Activated CD4-positive, alpha-beta T cell treated with anti-CD3 and anti-CD28 coated beads for 36 hours (primary cell): ENCODE results near the gene PAH. TPM values are rescaled to one million over a fixed set of nuclear protein-coding genes. Genes with fewer than 3 reads are reported as not detected.
A peak's percentile ranks its signal among the peaks of the same experiment; 100 is the strongest.

Experiments used
- ATAC-seq: fragments of 200-7000 bp; cut with Tn5 transposase; one replicate; pipeline ENCODE4 v1.10.0; 2021; ENCODE audit warnings: mild to moderate bottlenecking, moderate library complexity
- CTCF ChIA-PET: fragments of 350-600 bp; sonication (Branson Sonifier 250); formaldehyde crosslinking; loops from one replicate; lab custom pipeline; 2021; ENCODE audit warnings: antibody characterized with exemption; lab: Charles Lee
- POLR2A ChIA-PET: fragments of 350-600 bp; sonication (Branson Sonifier 250); formaldehyde crosslinking; loops from one replicate; lab custom pipeline; 2021; ENCODE audit warnings: antibody characterized with exemption, inconsistent platforms; lab: Charles Lee
- DNase-seq: peaks from one replicate; pipeline ENCODE4 v3.0.0-alpha.2; 2020
- H3K27ac Mint-ChIP-seq: one replicate; pipeline ENCODE4 v1.8.0; 2021; ENCODE audit warnings: mixed read lengths
- H3K27me3 Mint-ChIP-seq: one replicate; pipeline ENCODE4 v1.8.0; 2021; ENCODE audit warnings: mixed read lengths
- H3K36me3 Mint-ChIP-seq: one replicate; pipeline ENCODE4 v1.8.0; 2021; ENCODE audit warnings: low read depth, mixed read lengths
- H3K4me1 Mint-ChIP-seq: one replicate; pipeline ENCODE4 v1.8.0; 2021; ENCODE audit warnings: mixed read lengths
- H3K4me3 Mint-ChIP-seq: one replicate; pipeline ENCODE4 v1.8.0; 2021; ENCODE audit warnings: mild to moderate bottlenecking, moderate library complexity, mixed read lengths
- H3K9me3 Mint-ChIP-seq: one replicate; pipeline ENCODE4 v1.8.0; 2021; ENCODE audit warnings: low read depth, mixed read lengths
- intact Hi-C, 2 experiments: fragments of 100-400 bp; cut with DNase I in 1 of 2; cut with micrococcal nuclease in 1 of 2; formaldehyde crosslinking; loops; one replicate each; pipeline versions ENCODE4 v1.14.2 to v1.15.1; 2022 to 2024; cut with DNase I, micrococcal nuclease
- total RNA-seq, 2 experiments: library from RNA; stranded (reverse); gene quantifications; one replicate each; pipeline ENCODE4 v1.2.3, GENCODE V29; 2021

PAH gene
- not detected for total RNA-seq

- Mint-ChIP-seq H3K9me3 (no peaks in the 10 kb centered on the region), H3K27ac (no peak within 1 kb of the TSS), H3K36me3 (no peaks in the 10 kb centered on the region), H3K4me3 (peak within 1 kb of the TSS; percentile 50), H3K27me3 (peaks cover 13% of the 10 kb centered on the region), H3K4me1 (peaks cover 6% of the 10 kb centered on the region)
- CTCF ChIA-PET, result interaction anchor here (0.7 kb wide), 1 partner anchor 803 kb away, joined by 4 read pairs; no protein-coding TSS in a partner anchor
- POLR2A ChIA-PET, result no interaction called here
- intact Hi-C loops, result no loop called here
- DNase-seq, result peak; percentile 25
- ATAC-seq, result peak; percentile 42
Observed at GRCh38 chr12:102917026-102917787, at the start of gene PAH. PAH (minus strand) TSS chr12:102917244; CDS start chr12:102917130, 114 bp downstream.

- H3K9me3 Mint-ChIP-seq, result peaks cover 4% of the 10 kb centered on the region
- H3K27me3 Mint-ChIP-seq, result peaks cover 75% of the 10 kb centered on the region
- CTCF ChIA-PET, result interaction anchor here (2.1 kb wide), 1 partner anchor 18 kb away, joined by 9 read pairs; no protein-coding TSS in a partner anchor
- ATAC-seq (no peak), DNase-seq (no peak)
- H3K27ac Mint-ChIP-seq, result no peak overlapping the region
- peaks cover 2% of the 10 kb centered on the region for H3K36me3 Mint-ChIP-seq
- H3K4me3 Mint-ChIP-seq, result no peak overlapping the region
- intact Hi-C loops, result no loop called here
- POLR2A ChIA-PET, result no interaction called here
- H3K4me1 Mint-ChIP-seq, result peaks cover 19% of the 10 kb centered on the region
Observed at GRCh38 chr12:102966200-102966863, 49.3 kb upstream of the PAH start.

- Mint-ChIP-seq H3K4me1 (peaks cover 19% of the 10 kb centered on the region), H3K36me3 (peaks cover 2% of the 10 kb centered on the region), H3K4me3 (peak overlapping the region; percentile 34), H3K27ac (no peak overlapping the region), H3K9me3 (peaks cover 4% of the 10 kb centered on the region), H3K27me3 (peaks cover 74% of the 10 kb centered on the region)
- DNase-seq (no peak), ATAC-seq (no peak)
- CTCF ChIA-PET, result interaction anchor here (2.1 kb wide), 1 partner anchor 17 kb away, joined by 9 read pairs; no protein-coding TSS in a partner anchor
- intact Hi-C loops, result no loop called here
- POLR2A ChIA-PET, result no interaction called here
Observed at GRCh38 chr12:102965281-102966155, 48.5 kb upstream of the PAH start.

GRCh38 chr12:102964872-102965271 is 47.8 kb upstream of the PAH start:
- CTCF ChIA-PET, result interaction anchor here (2.1 kb wide), 1 partner anchor 16 kb away, joined by 9 read pairs; no protein-coding TSS in a partner anchor
- H3K27me3 Mint-ChIP-seq, result peaks cover 76% of the 10 kb centered on the region
- H3K9me3 Mint-ChIP-seq, result peaks cover 4% of the 10 kb centered on the region
- H3K27ac Mint-ChIP-seq, result no peak overlapping the region
- POLR2A ChIA-PET, result no interaction called here
- H3K4me3 Mint-ChIP-seq, result peak overlapping the region; percentile 34
- peaks cover 2% of the 10 kb centered on the region for H3K36me3 Mint-ChIP-seq
- peaks cover 19% of the 10 kb centered on the region for H3K4me1 Mint-ChIP-seq
- DNase-seq (peak; percentile 49), ATAC-seq (peak; percentile 47)
- intact Hi-C loops, result no loop called here

GRCh38 chr12:102963796-102964195 is 46.8 kb upstream of the PAH start:
- H3K36me3 Mint-ChIP-seq, result peaks cover 2% of the 10 kb centered on the region
- no peak for DNase-seq
- no peak overlapping the region for H3K4me3 Mint-ChIP-seq
- intact Hi-C loops, result no loop called here
- H3K9me3 Mint-ChIP-seq, result peaks cover 4% of the 10 kb centered on the region
- CTCF ChIA-PET, result no interaction called here
- POLR2A ChIA-PET, result no interaction called here
- peaks cover 83% of the 10 kb centered on the region for H3K27me3 Mint-ChIP-seq
- peaks cover 19% of the 10 kb centered on the region for H3K4me1 Mint-ChIP-seq
- no peak overlapping the region for H3K27ac Mint-ChIP-seq
- no peak for ATAC-seq

GRCh38 chr12:102962986-102963385 is 45.9 kb upstream of the PAH start:
- Mint-ChIP-seq H3K27ac (no peak overlapping the region), H3K4me1 (peaks cover 19% of the 10 kb centered on the region), H3K9me3 (peaks cover 4% of the 10 kb centered on the region), H3K36me3 (peaks cover 2% of the 10 kb centered on the region), H3K27me3 (peaks cover 81% of the 10 kb centered on the region), H3K4me3 (no peak overlapping the region)
- ChIA-PET POLR2A (no interaction called here), CTCF (interaction anchor here (0.6 to 1.0 kb wide), 2 partner anchors 13 to 670 kb away, joined by 3 to 6 read pairs; no protein-coding TSS in a partner anchor)
- ATAC-seq (no peak), DNase-seq (no peak)
- intact Hi-C loops, result no loop called here

GRCh38 chr12:102962532-102962931 is 45.5 kb upstream of the PAH start:
- Mint-ChIP-seq H3K27ac (no peak overlapping the region), H3K4me3 (peak overlapping the region; percentile 18), H3K36me3 (peaks cover 2% of the 10 kb centered on the region), H3K27me3 (peaks cover 81% of the 10 kb centered on the region), H3K9me3 (peaks cover 4% of the 10 kb centered on the region), H3K4me1 (peaks cover 22% of the 10 kb centered on the region)
- DNase-seq (no peak), ATAC-seq (no peak)
- ChIA-PET POLR2A (no interaction called here), CTCF (interaction anchor here (1.0 kb wide), 1 partner anchor 12 kb away, joined by 6 read pairs; no protein-coding TSS in a partner anchor)
- intact Hi-C loops, result no loop called here

DNA sequence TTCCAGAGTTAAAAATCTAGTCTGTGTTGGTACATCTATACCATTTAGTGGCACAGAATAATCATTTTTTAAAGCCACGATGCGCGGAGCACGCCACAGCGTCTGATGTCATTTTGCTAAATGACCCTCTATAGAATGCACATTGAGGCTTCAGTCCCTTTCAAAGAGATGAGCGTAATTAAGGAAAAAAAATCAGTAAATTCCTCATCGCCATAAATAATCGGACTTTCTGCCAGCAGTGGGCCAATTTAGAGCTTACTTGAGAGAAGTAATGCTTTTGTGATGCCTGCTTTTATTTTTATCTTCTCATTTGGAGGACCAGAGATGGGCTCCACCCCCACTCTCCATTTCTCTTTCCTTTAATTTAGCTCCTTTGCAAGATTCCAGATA is 44.4 kb upstream of the PAH start:
- Mint-ChIP-seq H3K27ac (no peak overlapping the region), H3K4me3 (no peak overlapping the region), H3K9me3 (peaks cover 4% of the 10 kb centered on the region), H3K27me3 (peaks cover 80% of the 10 kb centered on the region), H3K36me3 (peaks cover 2% of the 10 kb centered on the region), H3K4me1 (peaks cover 27% of the 10 kb centered on the region)
- intact Hi-C loops, result no loop called here
- ChIA-PET POLR2A (no interaction called here), CTCF (interaction anchor here (1.2 kb wide), 1 partner anchor 307 kb away, joined by 4 read pairs; no protein-coding TSS in a partner anchor)
- no peak for ATAC-seq
- DNase-seq, result no peak

GRCh38 chr12:102960766-102961465 is 43.9 kb upstream of the PAH start:
- ATAC-seq, result no peak
- Mint-ChIP-seq H3K9me3 (peaks cover 4% of the 10 kb centered on the region), H3K4me1 (peaks cover 28% of the 10 kb centered on the region), H3K27me3 (peaks cover 78% of the 10 kb centered on the region), H3K4me3 (no peak overlapping the region), H3K27ac (no peak overlapping the region), H3K36me3 (peaks cover 2% of the 10 kb centered on the region)
- CTCF ChIA-PET, result interaction anchor here (0.7 to 1.2 kb wide), 2 partner anchors 308 to 757 kb away, joined by 3 to 4 read pairs; no protein-coding TSS in a partner anchor
- POLR2A ChIA-PET, result no interaction called here
- intact Hi-C loops, result no loop called here
- no peak for DNase-seq

DNA sequence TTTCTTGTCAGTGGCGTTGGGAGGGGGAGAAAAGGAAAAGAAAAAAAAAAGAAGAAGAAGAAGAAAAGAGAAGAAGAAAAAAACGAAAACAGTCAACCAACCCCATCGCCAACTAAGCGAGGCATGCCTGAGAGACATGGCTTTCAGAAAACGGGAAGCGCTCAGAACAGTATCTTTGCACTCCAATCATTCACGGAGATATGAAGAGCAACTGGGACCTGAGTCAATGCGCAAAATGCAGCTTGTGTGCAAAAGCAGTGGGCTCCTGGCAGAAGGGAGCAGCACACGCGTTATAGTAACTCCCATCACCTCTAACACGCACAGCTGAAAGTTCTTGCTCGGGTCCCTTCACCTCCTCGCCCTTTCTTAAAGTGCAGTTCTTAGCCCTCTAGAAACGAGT is 42.3 kb upstream of the PAH start:
- ATAC-seq (no peak), DNase-seq (no peak)
- Mint-ChIP-seq H3K36me3 (peaks cover 2% of the 10 kb centered on the region), H3K27ac (no peak overlapping the region), H3K27me3 (peaks cover 79% of the 10 kb centered on the region), H3K9me3 (peaks cover 4% of the 10 kb centered on the region), H3K4me1 (peaks cover 19% of the 10 kb centered on the region), H3K4me3 (no peak overlapping the region)
- ChIA-PET POLR2A (no interaction called here), CTCF (interaction anchor here (1.8 kb wide), 1 partner anchor 11 kb away, joined by 9 read pairs; no protein-coding TSS in a partner anchor)
- intact Hi-C loops, result loop anchor here in 1 of 2 experiments (10.0 kb wide), 1 partner anchor 315 kb away; no protein-coding TSS in a partner anchor
